K562 (cell line): ENCODE results near the gene ASPRV1. TPM values are rescaled to one million over a fixed set of nuclear protein-coding genes. Genes with fewer than 3 reads are reported as not detected.

Experiments used
- ARID3B ChIP-seq: fragments of 250-450 bp; sonication (Bioruptor Pico); IDR thresholded peaks from 2 replicates; pipeline ENCODE4 v1.4.0; 2020; ENCODE audit warnings: borderline replicate concordance
- COPS2 ChIP-seq: fragments of 450-650 bp; conservative IDR thresholded peaks from 2 replicates; pipeline ENCODE4 v1.6.1; 2016; ENCODE audit warnings: mild to moderate bottlenecking, moderate library complexity
- CTCFL ChIP-seq: IDR thresholded peaks from 2 replicates; pipeline ENCODE4 v1.6.1; 2011; ENCODE audit warnings: borderline replicate concordance, low read depth, mild to moderate bottlenecking, moderate library complexity, low read length; ENCODE audit not compliant: insufficient read depth, poor library complexity, severe bottlenecking
- DPF2 ChIP-seq: fragments of 450-650 bp; IDR thresholded peaks from 2 replicates; pipeline ENCODE4 v1.6.1; 2016
- E4F1 ChIP-seq: fragments of 250-450 bp; sonication (Bioruptor Pico); IDR thresholded peaks from 2 replicates; pipeline ENCODE4 v1.5.0; 2021; ENCODE audit warnings: mild to moderate bottlenecking, borderline replicate concordance
- HMGN3 ChIP-seq: IDR thresholded peaks from 2 replicates; pipeline ENCODE4 v1.6.1; 2011; ENCODE audit warnings: borderline replicate concordance, low read depth, mild to moderate bottlenecking, mixed read lengths, low read length; ENCODE audit not compliant: insufficient read length; ENCODE audit errors: extremely low read depth
- KLF16 ChIP-seq: IDR thresholded peaks from 2 replicates; pipeline ENCODE4 v1.6.1; 2016; ENCODE audit warnings: antibody characterized with exemption
- LEF1 ChIP-seq: fragments of 450-650 bp; IDR thresholded peaks from 2 replicates; pipeline ENCODE4 v1.6.1; 2016; ENCODE audit warnings: mild to moderate bottlenecking
- MCM7 ChIP-seq, 2 experiments: fragments of 450-650 bp; IDR thresholded peaks; 2 replicates each; pipeline ENCODE4 v1.6.1; 2016 to 2018
- NCOR1 ChIP-seq: fragments of 450-650 bp; IDR thresholded peaks from 2 replicates; pipeline ENCODE4 v1.6.1; 2016; ENCODE audit warnings: mild to moderate bottlenecking, moderate library complexity
- NFE2L1 ChIP-seq: fragments of 450-650 bp; IDR thresholded peaks from 2 replicates; pipeline ENCODE4 v1.6.1; 2016; ENCODE audit warnings: missing genetic modification characterization, low read depth, mild to moderate bottlenecking, missing compliant biosample characterization, moderate library complexity, borderline replicate concordance
- NFRKB ChIP-seq: fragments of 450-650 bp; IDR thresholded peaks from 2 replicates; pipeline ENCODE4 v1.6.1; 2016; ENCODE audit warnings: low read depth
- POLR2AphosphoS2 ChIP-seq: IDR thresholded peaks from 2 replicates; pipeline ENCODE4 v1.6.1; 2012; ENCODE audit warnings: low read length, improper control_type of control experiment
- SIN3A ChIP-seq, 2 experiments: fragments of 150-350 bp in 1 of 2; IDR thresholded peaks; 2 replicates each; pipeline ENCODE4 v1.6.1; 2011 to 2016; ENCODE audit warnings: borderline replicate concordance in 2 of 2, low read depth in 2 of 2, low read length in 2 of 2, mild to moderate bottlenecking in 2 of 2, moderate library complexity in 2 of 2; ENCODE audit not compliant: control insufficient read depth in 1 of 2
- SMARCA5 ChIP-seq: fragments of 450-650 bp; IDR thresholded peaks from 2 replicates; pipeline ENCODE4 v1.6.1; 2016
- ZNF277 ChIP-seq: fragments of 250-450 bp; sonication (Bioruptor Pico); IDR thresholded peaks from 2 replicates; pipeline ENCODE4 v1.8.0; 2022; ENCODE audit warnings: inconsistent platforms, mild to moderate bottlenecking, moderate library complexity, borderline replicate concordance
- polyA plus RNA-seq, 8 experiments: library from polyadenylated mRNA; depleted of rRNA in 4 of 8; stranded (reverse) in 5 of 8; unstranded in 3 of 8; fragments of >200 nt; fragmentation: Nextera tagmentation in 2 of 8; fragmentation: Illumina TruSeq in 1 of 8; extraction: Ambion mirVana in 2 of 8; extraction: Trizol in 1 of 8; gene quantifications; 2 replicates each; pipeline versions ENCODE4 v1.2.1 to v1.2.3, GENCODE V29; 2011 to 2014; ENCODE audit warnings: inconsistent platforms in 1 of 8, missing spikeins in 1 of 8
- total RNA-seq, 7 experiments: library from RNA; depleted of rRNA in 6 of 7; stranded (reverse); fragments of >200 nt in 6 of 7; fragmentation: Illumina TruSeq in 2 of 7; extraction: Trizol in 2 of 7; gene quantifications; 2 replicates each; pipeline versions ENCODE4 v1.2.1 to v1.2.3, GENCODE V29; 2011 to 2021; ENCODE audit warnings: low replicate concordance in 1 of 7
- TF ChIP-seq, protein P1 (sequence below): fragments of 250-450 bp; sonication (Bioruptor Pico); IDR thresholded peaks from 2 replicates; pipeline ENCODE4 v1.8.0; 2021; ENCODE audit warnings: moderate library complexity, mild to moderate bottlenecking, inconsistent platforms
- TF ChIP-seq, protein P2 (sequence below): sonication (generic); formaldehyde crosslinking; IDR thresholded peaks from 2 replicates; pipeline ENCODE4 v1.8.0; 2022; ENCODE audit warnings: mild to moderate bottlenecking, low read depth, missing genetic modification reagents

The ASPRV1 gene
- total and polyA plus RNA-seq, 9 of the 15 experiments (the other 6 are each of a cell fraction or from before 2014, with no cell fraction given) = 0.17 to 0.72 (median 0.47) TPM; not detected in 1

- no peak for TF ChIP-seq ARID3B
- TF ChIP-seq, protein P1, sequence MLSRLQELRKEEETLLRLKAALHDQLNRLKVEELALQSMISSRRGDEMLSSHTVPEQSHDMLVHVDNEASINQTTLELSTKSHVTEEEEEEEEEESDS (CRISPR knock-in tag) = no peak
- peak; percentile 50; the same call in 1 of the 2 replicates for TF ChIP-seq LEF1
- no peak for TF ChIP-seq NCOR1
- 0 out of 2 replicates have a peak, but pooled peaks have one; percentile 58 for TF ChIP-seq NFRKB
- no peak for TF ChIP-seq COPS2
- peak; percentile 77 for TF ChIP-seq DPF2
- no peak for TF ChIP-seq SIN3A (IDR thresholded peaks at IDR 0.05; ENCODE audit: borderline replicate concordance in 2 of 2, control insufficient read depth in 1 of 2, low read depth in 2 of 2, low read length in 2 of 2)
- TF ChIP-seq E4F1 (CRISPR knock-in tag) = no peak
- TF ChIP-seq SMARCA5 = no peak
- TF ChIP-seq MCM7 (IDR thresholded peaks at IDR 0.05) = no peak
- no peak for TF ChIP-seq HMGN3
- TF ChIP-seq KLF16 = no peak
- TF ChIP-seq NFE2L1 = no peak
- TF ChIP-seq POLR2AphosphoS2 = no peak
- no peak for TF ChIP-seq ZNF277 (CRISPR knock-in tag)
- TF ChIP-seq, protein P2, sequence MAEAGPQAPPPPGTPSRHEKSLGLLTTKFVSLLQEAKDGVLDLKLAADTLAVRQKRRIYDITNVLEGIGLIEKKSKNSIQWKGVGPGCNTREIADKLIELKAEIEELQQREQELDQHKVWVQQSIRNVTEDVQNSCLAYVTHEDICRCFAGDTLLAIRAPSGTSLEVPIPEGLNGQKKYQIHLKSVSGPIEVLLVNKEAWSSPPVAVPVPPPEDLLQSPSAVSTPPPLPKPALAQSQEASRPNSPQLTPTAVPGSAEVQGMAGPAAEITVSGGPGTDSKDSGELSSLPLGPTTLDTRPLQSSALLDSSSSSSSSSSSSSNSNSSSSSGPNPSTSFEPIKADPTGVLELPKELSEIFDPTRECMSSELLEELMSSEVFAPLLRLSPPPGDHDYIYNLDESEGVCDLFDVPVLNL = no peak
- no peak for TF ChIP-seq CTCFL
Observed at GRCh38 chr2:69946351-69947324, 14.8 kb downstream of the ASPRV1 start (continued).
